ENCODE results near the gene SLC32A1.

Gene SLC32A1

GRCh38 chr20:38755324-38755910 lies 31.1 kb downstream of the SLC32A1 start:
- DNase-seq: peak; percentile 60 to 87

- DNase-seq: no peak
Measured at GRCh38 chr20:38757145-38757775, 33.0 kb downstream of the SLC32A1 start.

GRCh38 chr20:38759106-38759505 lies 34.8 kb downstream of the SLC32A1 start:
- no peak for DNase-seq

- DNase-seq: no peak
Measured at GRCh38 chr20:38760978-38761377, 36.7 kb downstream of the SLC32A1 start.

- DNase-seq: no peak
Measured at GRCh38 chr20:38762174-38762573, 37.9 kb downstream of the SLC32A1 start.

- no peak for DNase-seq
Measured at GRCh38 chr20:38763616-38764015, 39.3 kb downstream of the SLC32A1 start.

- no peak for DNase-seq
Measured at GRCh38 chr20:38764567-38765318, 40.5 kb downstream of the SLC32A1 start.

- DNase-seq: no peak
Measured at GRCh38 chr20:38766071-38766470, 41.8 kb downstream of the SLC32A1 start.

GRCh38 chr20:38769376-38770295 lies 45.4 kb downstream of the SLC32A1 start:
- no peak for DNase-seq

- DNase-seq: no peak
Measured at GRCh38 chr20:38770546-38770945, 46.3 kb downstream of the SLC32A1 start.

GRCh38 chr20:38770970-38771369 lies 46.7 kb downstream of the SLC32A1 start:
- DNase-seq: no peak

- no peak for DNase-seq
Measured at GRCh38 chr20:38771621-38772020, 47.3 kb downstream of the SLC32A1 start.

GRCh38 chr20:38774167-38774566 lies 49.9 kb downstream of the SLC32A1 start:
- no peak for DNase-seq

GRCh38 chr20:38776363-38776762 lies 52.1 kb downstream of the SLC32A1 start:
- no peak for DNase-seq
